H1 (cell line): Measurements from ENCODE around the gene TM4SF18. TPM values are rescaled to one million over a fixed set of nuclear protein-coding genes. Genes with fewer than 3 reads are reported as not detected.

Experiments used
- BACH1 ChIP-seq: IDR thresholded peaks from 2 replicates; pipeline ENCODE4 v1.6.1; 2012; ENCODE audit warnings: low read length, improper control_type of control experiment
- EGR1 ChIP-seq: IDR thresholded peaks from 2 replicates; pipeline ENCODE4 v1.6.1; 2011; ENCODE audit warnings: low read depth, low read length, borderline replicate concordance
- EP300 ChIP-seq, 2 experiments: IDR thresholded peaks; 1 replicate in 1 of 2; 2 replicates in 1 of 2; pipeline ENCODE4 v1.6.1; 2011 to 2012; ENCODE audit warnings: low read depth in 2 of 2, low read length in 2 of 2, mild to moderate bottlenecking in 2 of 2, borderline replicate concordance in 1 of 2, inconsistent platforms in 1 of 2, moderate library complexity in 1 of 2
- KDM4A ChIP-seq: IDR thresholded peaks from one replicate; pipeline ENCODE4 v1.7.1; 2012; ENCODE audit warnings: low read depth, mild to moderate bottlenecking, moderate library complexity, low read length, inconsistent platforms; ENCODE audit not compliant: severe bottlenecking
- NRF1 ChIP-seq: IDR thresholded peaks from 2 replicates; pipeline ENCODE4 v1.6.1; 2011; ENCODE audit warnings: mild to moderate bottlenecking, low read depth, low read length, improper control_type of control experiment
- SAP30 ChIP-seq: fragments of 300-600 bp; sonication (generic); IDR thresholded peaks from 2 replicates; pipeline ENCODE4 v1.7.1; 2012; ENCODE audit warnings: low read length, moderate library complexity, mild to moderate bottlenecking, inconsistent platforms; ENCODE audit not compliant: insufficient read depth, insufficient replicate concordance
- SIN3A ChIP-seq, 2 experiments: IDR thresholded peaks in 1 of 2; conservative IDR thresholded peaks in 1 of 2; 2 replicates each; pipeline ENCODE4 v1.6.1; 2011 to 2012; ENCODE audit warnings: low read length in 2 of 2, improper control_type of control experiment in 1 of 2, low read depth in 1 of 2, mild to moderate bottlenecking in 1 of 2
- TBP ChIP-seq: IDR thresholded peaks from 2 replicates; pipeline ENCODE4 v1.6.1; 2011; ENCODE audit warnings: low read depth, low read length, improper control_type of control experiment
- polyA plus RNA-seq, 7 experiments: library from polyadenylated mRNA; depleted of rRNA in 3 of 7; stranded (reverse) in 5 of 7; unstranded in 2 of 7; fragments of >200 nt in 5 of 7; fragments of 200-250 nt in 2 of 7; gene quantifications; 1 replicate in 5 of 7; 2 replicates in 1 of 7; 4 replicates in 1 of 7; pipeline versions ENCODE4 v1.2.1 to v1.2.3, GENCODE V29; 2011 to 2013; ENCODE audit warnings: missing spikeins in 2 of 7, mixed read lengths in 2 of 7
- total RNA-seq: library from RNA; stranded (reverse); fragmentation: NEBNext Ultra II Directional; extraction: Animal tissue kit (Norgen Biotek cat#: 25700); gene quantifications from 2 replicates; pipeline ENCODE4 v1.2.1, GENCODE V29; 2021
- TF ChIP-seq, protein P1 (sequence below): fragments of 300-600 bp; sonication (generic); IDR thresholded peaks from 2 replicates; pipeline ENCODE4 v1.7.1; 2012; ENCODE audit warnings: low read length, moderate library complexity, mild to moderate bottlenecking, inconsistent platforms; ENCODE audit not compliant: insufficient replicate concordance
- TF ChIP-seq, protein P2 (sequence below): IDR thresholded peaks from 2 replicates; pipeline ENCODE4 v1.6.1; 2012; ENCODE audit warnings: inconsistent platforms

TM4SF18 gene
- total and polyA plus RNA-seq, 2 of the 8 experiments (the other 6 are each of a cell fraction or from before 2014, with no cell fraction given) = 2.9 to 13.6 TPM

DNA sequence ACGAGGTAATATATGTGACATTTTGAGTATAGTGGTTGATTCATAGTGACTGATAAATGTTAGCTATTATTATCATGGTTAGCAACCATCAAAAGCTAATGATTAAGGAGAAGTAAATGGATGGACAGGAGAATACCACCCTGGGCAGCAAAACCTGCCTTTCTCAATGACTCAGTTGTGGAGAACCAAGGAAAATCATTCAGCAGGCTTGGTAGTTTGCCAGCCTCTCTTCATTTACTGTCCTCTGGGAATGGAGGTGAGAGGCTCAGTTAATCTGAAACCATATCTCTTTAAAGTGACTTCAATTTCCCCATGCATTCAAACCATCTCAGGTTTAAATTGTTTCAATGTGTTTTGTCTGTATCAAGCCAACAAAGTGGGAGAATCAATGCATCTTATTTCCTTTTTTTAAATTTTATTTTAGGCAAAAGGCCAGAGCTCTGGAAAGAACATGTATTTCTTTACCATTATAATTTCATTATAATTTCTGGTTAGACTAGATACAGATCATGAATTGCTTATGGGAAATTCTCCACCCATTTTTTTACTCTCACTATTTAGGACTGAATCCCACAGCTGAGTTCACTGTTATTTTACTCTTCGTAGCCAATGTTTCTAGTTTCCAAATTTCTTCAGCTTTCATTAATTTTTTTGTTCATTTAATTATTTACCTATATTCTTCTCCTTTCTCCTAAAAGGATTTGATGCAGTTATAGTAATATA is 2.7 kb downstream of the TM4SF18 start (continued):
- TF ChIP-seq, protein P1, sequence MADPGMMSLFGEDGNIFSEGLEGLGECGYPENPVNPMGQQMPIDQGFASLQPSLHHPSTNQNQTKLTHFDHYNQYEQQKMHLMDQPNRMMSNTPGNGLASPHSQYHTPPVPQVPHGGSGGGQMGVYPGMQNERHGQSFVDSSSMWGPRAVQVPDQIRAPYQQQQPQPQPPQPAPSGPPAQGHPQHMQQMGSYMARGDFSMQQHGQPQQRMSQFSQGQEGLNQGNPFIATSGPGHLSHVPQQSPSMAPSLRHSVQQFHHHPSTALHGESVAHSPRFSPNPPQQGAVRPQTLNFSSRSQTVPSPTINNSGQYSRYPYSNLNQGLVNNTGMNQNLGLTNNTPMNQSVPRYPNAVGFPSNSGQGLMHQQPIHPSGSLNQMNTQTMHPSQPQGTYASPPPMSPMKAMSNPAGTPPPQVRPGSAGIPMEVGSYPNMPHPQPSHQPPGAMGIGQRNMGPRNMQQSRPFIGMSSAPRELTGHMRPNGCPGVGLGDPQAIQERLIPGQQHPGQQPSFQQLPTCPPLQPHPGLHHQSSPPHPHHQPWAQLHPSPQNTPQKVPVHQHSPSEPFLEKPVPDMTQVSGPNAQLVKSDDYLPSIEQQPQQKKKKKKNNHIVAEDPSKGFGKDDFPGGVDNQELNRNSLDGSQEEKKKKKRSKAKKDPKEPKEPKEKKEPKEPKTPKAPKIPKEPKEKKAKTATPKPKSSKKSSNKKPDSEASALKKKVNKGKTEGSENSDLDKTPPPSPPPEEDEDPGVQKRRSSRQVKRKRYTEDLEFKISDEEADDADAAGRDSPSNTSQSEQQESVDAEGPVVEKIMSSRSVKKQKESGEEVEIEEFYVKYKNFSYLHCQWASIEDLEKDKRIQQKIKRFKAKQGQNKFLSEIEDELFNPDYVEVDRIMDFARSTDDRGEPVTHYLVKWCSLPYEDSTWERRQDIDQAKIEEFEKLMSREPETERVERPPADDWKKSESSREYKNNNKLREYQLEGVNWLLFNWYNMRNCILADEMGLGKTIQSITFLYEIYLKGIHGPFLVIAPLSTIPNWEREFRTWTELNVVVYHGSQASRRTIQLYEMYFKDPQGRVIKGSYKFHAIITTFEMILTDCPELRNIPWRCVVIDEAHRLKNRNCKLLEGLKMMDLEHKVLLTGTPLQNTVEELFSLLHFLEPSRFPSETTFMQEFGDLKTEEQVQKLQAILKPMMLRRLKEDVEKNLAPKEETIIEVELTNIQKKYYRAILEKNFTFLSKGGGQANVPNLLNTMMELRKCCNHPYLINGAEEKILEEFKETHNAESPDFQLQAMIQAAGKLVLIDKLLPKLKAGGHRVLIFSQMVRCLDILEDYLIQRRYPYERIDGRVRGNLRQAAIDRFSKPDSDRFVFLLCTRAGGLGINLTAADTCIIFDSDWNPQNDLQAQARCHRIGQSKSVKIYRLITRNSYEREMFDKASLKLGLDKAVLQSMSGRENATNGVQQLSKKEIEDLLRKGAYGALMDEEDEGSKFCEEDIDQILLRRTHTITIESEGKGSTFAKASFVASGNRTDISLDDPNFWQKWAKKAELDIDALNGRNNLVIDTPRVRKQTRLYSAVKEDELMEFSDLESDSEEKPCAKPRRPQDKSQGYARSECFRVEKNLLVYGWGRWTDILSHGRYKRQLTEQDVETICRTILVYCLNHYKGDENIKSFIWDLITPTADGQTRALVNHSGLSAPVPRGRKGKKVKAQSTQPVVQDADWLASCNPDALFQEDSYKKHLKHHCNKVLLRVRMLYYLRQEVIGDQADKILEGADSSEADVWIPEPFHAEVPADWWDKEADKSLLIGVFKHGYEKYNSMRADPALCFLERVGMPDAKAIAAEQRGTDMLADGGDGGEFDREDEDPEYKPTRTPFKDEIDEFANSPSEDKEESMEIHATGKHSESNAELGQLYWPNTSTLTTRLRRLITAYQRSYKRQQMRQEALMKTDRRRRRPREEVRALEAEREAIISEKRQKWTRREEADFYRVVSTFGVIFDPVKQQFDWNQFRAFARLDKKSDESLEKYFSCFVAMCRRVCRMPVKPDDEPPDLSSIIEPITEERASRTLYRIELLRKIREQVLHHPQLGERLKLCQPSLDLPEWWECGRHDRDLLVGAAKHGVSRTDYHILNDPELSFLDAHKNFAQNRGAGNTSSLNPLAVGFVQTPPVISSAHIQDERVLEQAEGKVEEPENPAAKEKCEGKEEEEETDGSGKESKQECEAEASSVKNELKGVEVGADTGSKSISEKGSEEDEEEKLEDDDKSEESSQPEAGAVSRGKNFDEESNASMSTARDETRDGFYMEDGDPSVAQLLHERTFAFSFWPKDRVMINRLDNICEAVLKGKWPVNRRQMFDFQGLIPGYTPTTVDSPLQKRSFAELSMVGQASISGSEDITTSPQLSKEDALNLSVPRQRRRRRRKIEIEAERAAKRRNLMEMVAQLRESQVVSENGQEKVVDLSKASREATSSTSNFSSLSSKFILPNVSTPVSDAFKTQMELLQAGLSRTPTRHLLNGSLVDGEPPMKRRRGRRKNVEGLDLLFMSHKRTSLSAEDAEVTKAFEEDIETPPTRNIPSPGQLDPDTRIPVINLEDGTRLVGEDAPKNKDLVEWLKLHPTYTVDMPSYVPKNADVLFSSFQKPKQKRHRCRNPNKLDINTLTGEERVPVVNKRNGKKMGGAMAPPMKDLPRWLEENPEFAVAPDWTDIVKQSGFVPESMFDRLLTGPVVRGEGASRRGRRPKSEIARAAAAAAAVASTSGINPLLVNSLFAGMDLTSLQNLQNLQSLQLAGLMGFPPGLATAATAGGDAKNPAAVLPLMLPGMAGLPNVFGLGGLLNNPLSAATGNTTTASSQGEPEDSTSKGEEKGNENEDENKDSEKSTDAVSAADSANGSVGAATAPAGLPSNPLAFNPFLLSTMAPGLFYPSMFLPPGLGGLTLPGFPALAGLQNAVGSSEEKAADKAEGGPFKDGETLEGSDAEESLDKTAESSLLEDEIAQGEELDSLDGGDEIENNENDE = no peak
- TF ChIP-seq, protein P2, sequence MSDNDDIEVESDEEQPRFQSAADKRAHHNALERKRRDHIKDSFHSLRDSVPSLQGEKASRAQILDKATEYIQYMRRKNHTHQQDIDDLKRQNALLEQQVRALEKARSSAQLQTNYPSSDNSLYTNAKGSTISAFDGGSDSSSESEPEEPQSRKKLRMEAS = no peak
- TF ChIP-seq BACH1 (no peak), KDM4A (no peak), SIN3A (conservative IDR thresholded peaks at IDR 0.05 in 1 of 2, IDR thresholded peaks at IDR 0.05 in 1 of 2; ENCODE audit: low read depth in 1 of 2, low read length in 2 of 2) (no peak), SAP30 (no peak), NRF1 (no peak), EP300 (IDR thresholded peaks at IDR 0.05; ENCODE audit: borderline replicate concordance in 1 of 2, low read depth in 2 of 2, low read length in 2 of 2) (no peak), TBP (no peak), EGR1 (no peak)
- TF ChIP-seq, all 59 proteins: peak for 0
